HL-60 (cell line): Measurements from ENCODE around the gene ZNF235.
A peak's percentile ranks its signal among the peaks of the same experiment; 100 is the strongest.

ENCODE experiments used
- DNase-seq, 2 experiments: peaks; one replicate each; pipeline ENCODE4 v3.0.0-alpha.2; 2010 to 2020; ENCODE audit warnings: low read depth in 1 of 2, low spot score in 1 of 2
- H3K27ac ChIP-seq: fragments of 250-450 bp; sonication (Bioruptor Pico); replicated peaks from 2 replicates; pipeline ENCODE4 v1.5.1; 2020; ENCODE audit warnings: mild to moderate bottlenecking, moderate library complexity
- H3K27me3 ChIP-seq: fragments of 250-450 bp; sonication (Bioruptor Pico); 2 replicates; pipeline ENCODE4 v1.5.1; 2021; ENCODE audit warnings: mild to moderate bottlenecking, moderate library complexity; ENCODE audit not compliant: insufficient read depth, poor library complexity, severe bottlenecking
- H3K4me3 ChIP-seq: replicated peaks from 2 replicates; pipeline ENCODE4 v1.5.1; 2011; ENCODE audit warnings: mild to moderate bottlenecking, control low read depth, low read length; ENCODE audit not compliant: insufficient read depth
- CTCF ChIP-seq: IDR thresholded peaks from one replicate; pipeline ENCODE4 v1.5.1; 2011; ENCODE audit warnings: low read length, control low read depth, inconsistent platforms; ENCODE audit not compliant: insufficient read depth
- GABPA ChIP-seq: IDR thresholded peaks from 2 replicates; pipeline ENCODE4 v1.6.1; 2012; ENCODE audit warnings: low read depth
- POLR2AphosphoS5 ChIP-seq: IDR thresholded peaks from 2 replicates; pipeline ENCODE4 v1.6.1; 2012; ENCODE audit warnings: low read depth
- REST ChIP-seq: IDR thresholded peaks from 2 replicates; pipeline ENCODE4 v1.6.1; 2012; ENCODE audit warnings: low read depth; ENCODE audit not compliant: insufficient replicate concordance
- SPI1 ChIP-seq: IDR thresholded peaks from 2 replicates; pipeline ENCODE4 v1.6.1; 2012; ENCODE audit warnings: low read depth, mild to moderate bottlenecking, borderline replicate concordance

The ZNF235 gene

GRCh38 chr19:44303320-44303719, 1.5 kb downstream of the ZNF235 start:
- no peak overlapping the region for H3K4me3 ChIP-seq
- no peak for DNase-seq
- no peaks in the 10 kb centered on the region for H3K27me3 ChIP-seq
- H3K27ac ChIP-seq = no peak overlapping the region
- TF ChIP-seq CTCF = no peak
- TF ChIP-seq SPI1 = no peak
- TF ChIP-seq REST = no peak
- TF ChIP-seq GABPA = no peak
- TF ChIP-seq POLR2AphosphoS5 = no peak

- H3K27me3 ChIP-seq = no peaks in the 10 kb centered on the region
- no peak for TF ChIP-seq REST
- TF ChIP-seq GABPA = no peak
- DNase-seq = no peak
- no peak overlapping the region for H3K4me3 ChIP-seq
- no peak overlapping the region for H3K27ac ChIP-seq
Observed at GRCh38 chr19:44284968-44285367, 19.9 kb downstream of the ZNF235 start.

DNA sequence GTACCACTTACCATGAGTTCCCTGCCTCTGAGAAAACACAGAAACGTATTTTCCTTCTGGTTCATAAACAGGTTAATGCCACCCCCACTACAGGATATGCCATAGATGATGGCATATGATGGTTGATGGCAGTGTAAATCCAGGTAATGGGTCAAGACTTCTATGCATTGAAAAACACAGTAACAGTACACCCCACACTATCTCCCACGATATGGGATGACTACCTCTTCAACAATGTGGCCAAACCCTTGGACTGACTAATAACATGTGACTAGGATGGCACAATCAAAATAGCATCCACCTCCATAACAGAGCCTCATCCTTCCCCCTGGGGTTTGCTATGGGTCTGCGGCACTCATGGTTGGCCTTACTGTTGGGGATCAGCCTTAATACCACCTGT, 22.0 kb downstream of the ZNF235 start:
- Histone ChIP-seq H3K4me3 (no peak overlapping the region), H3K27me3 (no peaks in the 10 kb centered on the region), H3K27ac (no peak overlapping the region)
- TF ChIP-seq GABPA = no peak
- no peak for TF ChIP-seq CTCF
- TF ChIP-seq SPI1 = no peak
- no peak for TF ChIP-seq POLR2AphosphoS5
- no peak for TF ChIP-seq REST
- DNase-seq = no peak

DNA sequence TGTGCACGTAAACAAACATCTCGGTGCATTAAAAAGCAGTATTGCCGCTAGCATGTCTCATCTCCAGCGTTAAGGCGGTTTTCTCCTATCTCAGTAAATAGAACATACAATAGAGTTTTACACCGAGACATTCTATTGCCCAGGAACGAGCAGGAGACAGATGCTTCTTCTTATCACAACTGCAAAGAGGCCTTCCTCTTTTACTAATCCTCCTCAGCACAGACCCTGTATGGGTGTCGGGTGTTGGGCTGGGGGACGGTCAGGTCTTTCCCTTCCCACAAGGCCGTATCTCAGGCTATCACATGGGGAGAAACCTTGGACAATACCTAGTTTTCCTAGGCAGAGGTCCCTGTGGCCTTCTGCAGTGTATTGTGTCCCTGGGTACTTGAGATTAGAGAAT, 23.9 kb downstream of the ZNF235 start:
- no peak overlapping the region for H3K4me3 ChIP-seq
- peak; percentile 92 for TF ChIP-seq SPI1
- TF ChIP-seq CTCF = no peak
- TF ChIP-seq GABPA = no peak
- TF ChIP-seq REST = no peak
- peak; percentile 41; the same call in 1 of the 2 replicates for TF ChIP-seq POLR2AphosphoS5
- H3K27ac ChIP-seq = peak overlapping the region; percentile 68
- DNase-seq = peak in 1 of 2 experiments; percentile 77
- H3K27me3 ChIP-seq = no peaks in the 10 kb centered on the region
